HG03575 (cell line): ENCODE measurements around the gene RCAN3.
"Not testable (repeated sequence)": the region's sequence is repeated elsewhere in the genome, so short reads cannot be mapped to it uniquely, and the experiment has no call there.

Source experiments
- ATAC-seq: cut with Tn5 transposase; IDR thresholded peaks from one replicate; pipeline ENCODE4 v1.9.1; 2021; ENCODE audit not compliant: unreplicated experiment, insufficient number of reproducible peaks, low FRiP score; ENCODE audit errors: extremely low read depth

RCAN3 gene

DNA sequence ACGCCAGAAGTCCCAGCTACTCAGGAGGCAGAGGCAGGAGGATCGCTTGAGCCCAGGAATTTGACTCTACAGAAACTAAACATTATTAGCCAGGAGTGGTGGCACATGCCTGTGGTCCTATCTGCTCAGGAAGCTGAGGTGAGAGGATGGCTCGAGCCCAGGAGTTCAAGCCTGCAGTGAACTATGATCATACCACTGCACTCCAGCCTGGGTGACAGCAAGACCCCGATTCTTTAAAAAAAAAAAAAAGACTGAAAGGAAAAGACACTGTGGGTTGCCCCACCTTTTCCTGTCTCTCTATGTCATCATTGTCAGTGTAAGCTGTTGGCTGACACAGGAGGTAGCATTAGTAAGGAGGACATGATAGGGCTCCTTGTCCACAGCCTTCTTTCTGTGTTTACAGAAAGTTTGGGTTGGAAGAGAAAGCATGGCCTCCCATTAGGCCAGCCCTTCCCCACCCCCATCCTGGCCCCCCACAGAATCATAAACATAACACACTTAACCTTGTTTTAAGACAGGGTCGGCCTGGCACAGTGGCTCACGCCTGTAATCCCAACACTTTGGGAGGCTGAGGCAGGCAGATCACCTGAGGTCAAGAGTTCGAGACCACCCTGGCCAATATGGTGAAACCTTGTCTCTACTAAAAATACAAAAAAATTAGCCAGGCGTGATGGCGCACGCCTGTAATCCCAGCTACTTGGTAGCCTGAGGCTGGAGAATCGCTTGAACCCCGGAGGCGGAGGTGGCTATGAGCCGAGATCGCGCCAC lies 20.6 kb upstream of the RCAN3 start:
- ATAC-seq, result no peak

- no peak for ATAC-seq
Observed at GRCh38 chr1:24483441-24483840, 19.2 kb upstream of the RCAN3 start.

DNA sequence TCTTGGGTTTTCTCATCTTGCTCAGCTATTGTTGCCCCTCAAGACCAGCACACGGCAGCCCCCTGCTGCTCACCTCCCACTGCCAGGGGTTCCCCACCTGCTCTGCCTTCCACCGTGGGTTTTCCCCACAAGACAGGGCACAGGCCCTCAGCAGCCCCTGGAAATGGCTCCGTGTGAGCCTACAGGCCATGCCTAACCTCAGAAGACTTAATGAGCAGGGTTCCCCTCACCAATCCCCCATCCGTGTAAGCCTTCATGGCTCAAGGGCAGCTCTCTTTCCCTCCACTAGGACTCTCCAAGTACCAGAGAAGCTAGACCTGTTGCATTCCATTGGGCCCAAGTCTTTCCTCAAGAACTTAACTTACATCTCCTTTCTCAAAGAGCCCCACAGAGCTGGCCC lies 18.4 kb upstream of the RCAN3 start:
- ATAC-seq, result no peak

- ATAC-seq, result no peak
Observed at GRCh38 chr1:24486331-24487065, 16.1 kb upstream of the RCAN3 start.

DNA sequence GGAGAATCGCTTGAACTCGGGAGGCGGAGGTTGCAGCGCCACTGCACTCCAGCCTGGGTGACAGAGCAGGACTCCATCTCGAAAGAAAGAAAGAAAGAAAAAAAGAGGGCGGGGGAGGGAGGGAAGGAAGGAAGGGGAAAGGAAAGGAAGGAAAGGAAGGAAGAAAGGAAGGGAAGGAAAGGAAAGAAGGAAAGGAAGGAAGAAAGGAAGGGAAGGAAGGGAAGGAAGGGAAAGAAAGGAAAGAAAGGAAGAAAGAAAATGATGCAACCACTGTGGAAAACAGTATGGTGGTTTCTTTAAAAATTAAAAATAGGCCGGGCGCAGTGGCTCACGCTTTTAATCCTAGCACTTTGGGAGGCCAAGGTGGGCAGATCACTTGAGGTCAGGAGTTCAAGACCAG lies 15.2 kb upstream of the RCAN3 start:
- no peak for ATAC-seq

- not testable (repeated sequence) for ATAC-seq
Observed at GRCh38 chr1:24488159-24488558, 14.5 kb upstream of the RCAN3 start.

DNA sequence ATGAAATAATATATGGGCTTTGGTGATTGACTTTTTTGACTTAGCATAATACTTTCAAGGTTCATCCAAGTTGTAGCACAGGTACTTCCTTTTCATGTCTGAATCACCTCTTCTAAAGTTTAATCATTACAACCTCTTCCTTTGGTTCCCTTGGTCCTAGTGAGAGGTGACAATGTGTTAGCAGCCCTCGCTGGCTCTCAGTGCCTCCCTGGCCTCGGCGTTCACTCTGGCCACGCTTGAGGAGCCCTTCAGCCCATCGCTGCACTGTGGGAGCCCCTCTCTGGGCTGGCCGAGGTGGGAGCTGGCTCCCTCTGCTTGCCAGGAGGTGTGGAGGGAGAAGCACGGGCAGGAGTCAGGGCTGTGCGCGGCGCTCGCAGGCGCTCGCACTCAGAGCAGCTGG lies 13.0 kb upstream of the RCAN3 start:
- ATAC-seq, result no peak

GRCh38 chr1:24490101-24490781 lies 12.4 kb upstream of the RCAN3 start:
- no peak for ATAC-seq

DNA sequence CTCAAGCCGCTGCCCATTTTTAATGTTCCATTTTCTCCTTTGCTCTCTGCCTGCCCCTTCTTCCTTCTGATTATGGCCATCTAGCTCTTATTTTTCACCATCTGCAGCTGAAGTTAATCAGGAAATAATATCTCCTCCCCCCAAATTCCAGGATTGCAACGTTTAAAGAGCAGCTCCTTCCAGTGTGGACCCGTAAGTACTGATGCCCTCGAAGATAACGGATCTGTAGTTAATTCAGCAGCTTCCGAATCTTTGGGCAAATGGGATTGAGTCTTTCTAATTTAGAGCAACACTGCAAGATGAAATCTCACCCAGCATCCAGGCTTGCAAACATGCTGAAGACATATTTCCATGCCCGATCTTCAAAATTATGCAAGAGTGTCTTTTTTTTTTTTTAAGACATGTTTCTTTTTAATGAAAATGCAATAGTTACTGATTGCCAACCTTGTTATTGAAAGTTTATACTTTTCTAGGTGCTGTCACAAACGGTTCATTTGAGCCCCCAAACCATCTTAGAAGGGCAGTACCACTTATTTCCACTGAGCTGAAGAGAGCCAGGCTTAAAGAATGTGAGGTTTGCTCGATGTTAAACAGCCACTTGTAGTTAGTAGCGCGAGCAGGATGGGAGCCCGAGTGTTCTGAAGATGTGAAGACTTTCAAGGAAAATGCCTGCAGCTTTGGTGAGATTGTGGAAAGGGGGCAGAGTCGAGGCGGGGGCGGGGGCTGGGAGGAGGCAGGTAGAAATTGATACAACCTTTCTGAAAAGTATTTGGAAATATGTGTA lies 10.9 kb upstream of the RCAN3 start:
- ATAC-seq, result no peak

DNA sequence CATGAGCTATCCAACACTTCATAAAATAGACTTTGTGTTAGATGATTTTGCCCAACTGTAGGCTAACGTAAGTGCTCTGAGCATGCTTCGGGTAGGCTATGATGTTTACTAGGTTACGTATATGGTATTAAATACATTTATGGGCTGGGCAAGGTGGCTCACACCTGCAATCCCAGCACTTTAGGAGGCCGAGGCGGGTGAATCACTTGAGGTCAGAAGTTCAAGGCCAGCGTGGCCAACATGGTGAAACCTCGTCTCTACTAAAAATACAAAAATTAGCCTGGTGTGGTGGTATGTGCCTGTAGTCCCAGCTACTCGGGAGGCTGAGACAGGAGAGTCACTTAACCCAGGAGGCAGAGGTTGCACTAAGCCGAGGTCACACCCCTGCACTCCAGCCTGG lies 9.7 kb upstream of the RCAN3 start:
- ATAC-seq, result not testable (repeated sequence)

DNA sequence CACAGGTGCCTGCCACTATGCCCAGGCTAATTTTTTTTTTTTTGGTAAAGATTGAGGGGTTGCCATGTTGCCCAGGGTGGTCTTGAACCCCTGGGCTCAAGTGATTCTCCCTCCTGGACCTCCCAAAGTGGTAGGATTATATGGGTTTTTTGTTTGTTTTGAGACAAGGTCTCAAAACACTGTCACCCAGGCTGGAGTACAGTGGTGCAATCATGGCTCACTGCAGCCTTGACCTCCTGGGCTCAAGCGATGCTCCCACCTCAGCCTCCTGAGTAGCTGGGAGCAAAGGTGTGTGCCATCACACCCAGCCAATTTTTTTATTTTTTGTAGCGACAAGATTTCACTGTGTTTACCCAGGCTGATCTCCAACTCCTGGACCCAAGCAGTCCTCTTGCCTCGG lies 8.9 kb upstream of the RCAN3 start:
- ATAC-seq, result no peak

GRCh38 chr1:24498589-24498988 lies 4.0 kb upstream of the RCAN3 start:
- no peak for ATAC-seq

DNA sequence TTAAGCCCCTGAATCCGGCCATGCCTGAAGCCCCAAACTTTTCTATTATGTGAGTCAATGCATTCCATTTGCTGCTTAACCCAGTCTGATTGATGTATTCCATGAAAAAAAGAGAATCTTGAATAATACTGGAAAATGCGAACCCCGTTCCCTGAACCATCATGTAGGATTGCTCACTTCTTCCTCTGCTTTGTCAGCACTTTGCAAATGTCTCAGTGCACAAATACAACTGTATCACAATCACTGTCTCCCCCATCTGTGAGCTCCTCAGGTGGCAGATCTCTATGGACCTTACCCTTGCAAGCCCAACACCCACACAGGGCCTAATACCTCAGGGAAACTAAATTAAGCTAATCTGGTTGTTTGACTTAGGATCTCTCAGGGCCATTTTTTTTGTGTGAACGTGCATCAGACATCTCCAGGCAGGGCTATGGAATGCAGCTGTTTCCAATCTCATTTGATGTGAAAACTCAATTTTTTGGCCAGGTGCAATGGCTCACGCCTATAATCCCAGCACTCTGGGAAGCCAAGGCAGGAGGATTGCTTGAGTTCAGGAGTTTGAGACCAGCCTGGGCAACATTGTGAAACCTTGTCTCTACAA lies 2.1 kb upstream of the RCAN3 start:
- ATAC-seq, result no peak

DNA sequence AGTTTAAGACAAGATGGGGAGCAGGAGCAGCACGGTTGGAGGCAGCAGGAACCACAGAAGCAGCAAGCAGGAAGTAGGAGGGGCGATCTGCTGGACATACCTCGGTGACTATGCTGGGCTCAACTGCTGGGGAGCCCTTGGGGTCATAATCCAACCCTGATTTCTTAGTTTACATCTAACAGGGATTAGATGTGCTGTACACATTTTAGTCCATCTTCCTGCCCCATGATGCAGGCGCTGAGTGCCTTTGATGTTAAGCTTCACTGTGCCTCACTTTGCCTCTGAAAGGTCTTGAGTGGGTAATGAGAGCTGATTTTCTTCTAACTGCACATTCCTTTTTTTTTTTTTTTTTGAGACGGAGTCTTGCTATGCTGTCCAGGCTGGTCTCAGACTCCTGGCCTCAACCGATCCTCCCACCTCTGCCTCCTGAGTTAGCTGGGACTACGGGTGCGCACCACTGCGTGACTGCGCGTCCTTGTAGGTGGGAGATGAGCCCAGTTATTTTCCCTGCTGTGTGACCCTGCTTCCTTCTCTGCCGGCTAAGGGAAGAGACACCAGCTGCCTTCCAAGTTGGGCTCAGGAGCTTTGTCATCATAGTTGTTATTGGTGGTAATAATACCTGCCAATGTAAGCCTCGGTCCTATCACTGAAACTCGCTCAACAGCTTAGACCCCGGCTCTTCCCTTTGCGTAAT lies 1.1 kb upstream of the RCAN3 start:
- no peak for ATAC-seq

DNA sequence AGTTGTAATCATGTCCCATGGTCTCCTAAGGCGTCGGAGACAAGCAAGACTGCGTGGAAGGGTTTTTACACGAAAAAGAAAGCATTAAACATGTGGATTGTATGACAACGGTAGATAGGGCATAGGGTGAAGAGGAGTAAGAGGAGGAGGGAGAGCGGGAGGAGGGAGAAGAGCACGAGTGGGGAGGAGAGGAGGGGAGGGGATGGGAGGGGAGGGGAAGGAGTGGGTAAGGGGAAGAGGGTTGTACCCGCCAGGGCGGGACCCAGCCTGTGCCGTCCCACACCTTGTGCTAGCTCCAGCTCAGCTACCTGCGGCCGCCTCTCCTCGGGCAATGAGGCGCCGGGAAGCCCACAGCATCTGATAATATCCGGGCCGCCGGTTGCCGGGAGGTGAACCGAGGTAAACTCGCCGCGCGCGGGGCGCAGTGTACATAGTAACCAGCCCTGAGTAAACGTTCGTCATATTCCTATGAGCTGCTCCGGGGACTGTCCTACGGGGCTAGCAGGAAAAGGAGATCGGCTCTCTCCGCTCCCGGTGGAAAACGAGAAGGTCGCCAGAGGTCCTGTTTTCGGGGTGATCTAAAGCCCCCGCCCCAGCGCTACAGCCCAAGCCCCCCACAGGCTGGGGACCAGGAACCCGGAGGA lies 449 bp upstream of the RCAN3 start:
- no peak for ATAC-seq

- ATAC-seq, result no peak
Observed at GRCh38 chr1:24503059-24503751, 569 bp downstream of the RCAN3 start.

- no peak for ATAC-seq
Observed at GRCh38 chr1:24503870-24504523, 1.4 kb downstream of the RCAN3 start.
